Raji (cell line): ENCODE data around the gene TMEM151A.
A peak's percentile ranks its signal among the peaks of the same experiment; 100 is the strongest.

Experiments used
- POLR2A ChIP-seq: IDR thresholded peaks from 2 replicates; pipeline ENCODE4 v1.6.1; 2011; ENCODE audit warnings: low read depth, low read length, control low read depth; ENCODE audit not compliant: insufficient read depth

TMEM151A gene

GRCh38 chr11:66322732-66323427 is 31.2 kb downstream of the TMEM151A start:
- TF ChIP-seq POLR2A = no peak

DNA sequence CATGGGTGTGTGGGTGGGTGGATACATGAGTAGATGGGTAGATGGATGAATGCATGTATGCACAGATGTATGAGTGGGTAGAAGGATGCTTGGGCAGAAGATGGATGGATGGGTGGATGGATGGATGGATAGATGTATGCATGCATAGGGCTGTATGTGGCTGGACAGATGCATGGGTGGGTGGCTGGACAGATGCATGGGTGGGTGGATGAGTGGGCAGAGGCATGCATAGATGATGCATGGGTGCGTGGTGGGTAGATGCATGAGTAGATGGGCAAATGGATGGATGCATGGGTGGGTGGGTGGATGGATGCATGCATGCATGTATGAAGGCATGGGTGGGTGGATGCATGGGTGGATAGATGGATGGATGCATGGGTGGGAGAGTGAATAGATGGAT is 32.0 kb downstream of the TMEM151A start:
- no peak for TF ChIP-seq POLR2A

DNA sequence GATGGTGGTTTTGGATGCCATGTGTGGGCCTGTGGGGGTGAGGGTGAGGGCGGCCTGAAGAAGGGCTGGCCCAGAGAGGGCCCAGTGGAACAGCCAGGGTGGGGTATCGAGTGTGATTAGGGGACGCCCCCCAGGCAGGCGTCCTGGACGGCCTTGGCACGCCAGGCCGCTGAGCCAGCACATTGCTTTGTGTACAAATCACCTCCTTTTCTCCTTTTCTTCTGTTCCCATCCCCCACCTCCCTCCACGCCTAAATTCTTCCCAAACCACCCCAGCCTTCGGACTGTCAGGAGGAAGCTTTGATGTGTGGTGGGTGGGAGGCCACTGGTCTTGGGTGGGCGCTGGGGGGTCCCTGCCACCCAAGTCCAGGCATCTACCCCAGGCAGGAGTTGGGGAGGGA is 33.0 kb downstream of the TMEM151A start:
- TF ChIP-seq POLR2A = no peak

DNA sequence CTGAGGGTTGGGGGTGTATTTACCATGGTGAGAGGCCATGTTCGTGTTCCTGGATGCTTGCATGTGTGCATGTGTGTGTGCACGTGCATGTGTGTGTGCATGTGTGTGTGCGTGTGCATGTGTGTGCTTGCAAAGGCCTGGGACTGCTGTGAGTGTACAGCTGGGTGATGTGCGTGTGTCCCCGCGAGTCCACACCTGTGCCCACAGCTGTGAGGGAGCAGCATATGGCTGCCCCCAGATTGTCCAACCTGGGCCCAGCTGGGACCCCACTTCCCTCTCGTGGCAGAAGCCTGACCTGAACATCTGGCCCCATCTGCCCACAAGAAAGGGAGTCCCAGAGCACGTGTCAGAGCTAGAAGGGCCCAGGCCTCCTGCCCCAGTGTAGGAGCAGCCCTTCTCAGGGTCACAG is 33.6 kb downstream of the TMEM151A start:
- TF ChIP-seq POLR2A = no peak

- TF ChIP-seq POLR2A = no peak
These were observed 34.8 kb downstream of the TMEM151A start for GRCh38 chr11:66326261-66327111.

DNA sequence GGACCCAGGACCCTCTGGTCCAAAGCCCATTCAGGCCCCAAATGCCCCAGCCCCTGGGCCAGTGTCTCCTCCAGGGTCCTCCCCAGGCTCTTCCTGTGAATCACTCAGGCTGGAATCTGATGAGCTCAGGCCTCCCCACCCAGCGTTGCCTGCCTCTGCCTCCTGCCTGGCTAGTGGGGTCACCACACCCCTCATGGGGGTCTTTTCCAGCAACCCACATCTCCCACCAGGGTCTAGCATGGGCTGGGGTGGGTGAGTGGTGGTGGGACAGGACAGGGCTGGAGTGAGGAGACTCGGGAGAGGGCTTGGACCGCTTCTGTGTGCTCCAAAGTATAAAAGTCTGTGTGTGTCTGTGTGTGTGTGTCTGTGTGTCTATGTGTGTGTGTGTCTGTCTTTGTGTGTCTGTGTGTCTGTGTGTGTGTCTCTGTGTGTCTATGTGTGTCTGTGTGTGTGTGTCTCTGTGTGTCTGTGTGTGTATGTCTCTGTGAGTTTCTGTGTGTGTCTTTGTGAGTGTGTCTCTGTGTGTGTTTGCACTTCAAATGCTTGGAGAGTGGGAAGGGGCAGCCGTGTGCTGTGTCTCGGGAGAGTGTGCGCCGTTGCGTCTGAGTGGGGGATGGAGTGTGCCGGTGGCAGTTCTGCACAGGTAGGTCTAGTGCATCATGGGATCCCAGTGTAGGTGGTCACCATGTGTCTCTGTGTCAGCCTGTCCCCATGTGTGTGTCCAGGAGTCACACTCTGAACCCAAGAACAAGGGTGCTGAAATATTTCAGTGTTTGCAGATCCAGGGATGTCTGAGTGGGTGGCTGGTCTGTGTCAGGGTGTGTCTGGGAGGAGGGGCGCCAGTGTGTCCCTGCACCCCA is 35.7 kb downstream of the TMEM151A start:
- no peak for TF ChIP-seq POLR2A

- TF ChIP-seq POLR2A = no peak
These were observed 36.3 kb downstream of the TMEM151A start for GRCh38 chr11:66328031-66328301.

DNA sequence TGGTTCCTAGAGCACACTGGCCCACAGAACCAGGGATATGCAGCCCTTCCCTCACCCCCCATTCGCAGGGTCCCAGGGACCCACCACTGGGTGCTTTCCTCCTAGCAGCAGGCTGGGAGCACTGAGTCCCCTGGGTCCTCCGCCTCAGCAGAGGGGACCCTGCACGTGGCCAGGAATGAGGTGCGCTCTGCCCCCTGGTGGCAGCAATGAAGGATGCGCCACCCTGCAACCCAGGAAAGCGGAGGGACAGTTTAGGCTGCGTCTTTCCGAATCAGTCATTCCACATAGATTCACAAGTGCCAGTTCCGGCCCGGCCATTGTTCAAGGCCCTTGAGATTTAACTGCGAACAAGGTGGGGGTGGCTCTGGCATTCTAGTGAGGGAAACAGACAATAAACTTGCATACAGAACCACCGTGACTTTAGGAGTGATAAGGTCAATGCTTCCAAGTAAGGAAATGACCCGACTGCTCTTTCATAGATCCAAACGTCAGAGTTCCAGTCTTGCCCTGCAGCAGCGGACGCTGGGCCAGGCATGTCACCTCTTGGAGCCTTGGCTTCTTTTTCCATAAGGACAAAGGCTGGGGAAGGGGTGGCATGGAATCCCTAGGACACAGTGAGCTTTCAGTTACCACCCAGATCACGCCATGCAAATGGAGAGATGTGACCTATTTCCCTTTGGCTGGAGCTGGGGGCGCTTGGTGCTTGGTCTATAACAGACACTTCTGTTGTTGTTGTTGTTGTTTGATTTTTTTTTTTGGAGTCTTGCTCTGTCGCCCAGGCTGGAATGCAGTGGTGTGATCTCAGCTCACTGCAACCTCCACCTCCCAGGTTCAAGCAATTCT is 36.8 kb downstream of the TMEM151A start:
- TF ChIP-seq POLR2A = peak; percentile 48

GRCh38 chr11:66329165-66329673 is 37.5 kb downstream of the TMEM151A start:
- TF ChIP-seq POLR2A = no peak

- TF ChIP-seq POLR2A = no peak
These were observed 39.2 kb downstream of the TMEM151A start for GRCh38 chr11:66330931-66331330.

DNA sequence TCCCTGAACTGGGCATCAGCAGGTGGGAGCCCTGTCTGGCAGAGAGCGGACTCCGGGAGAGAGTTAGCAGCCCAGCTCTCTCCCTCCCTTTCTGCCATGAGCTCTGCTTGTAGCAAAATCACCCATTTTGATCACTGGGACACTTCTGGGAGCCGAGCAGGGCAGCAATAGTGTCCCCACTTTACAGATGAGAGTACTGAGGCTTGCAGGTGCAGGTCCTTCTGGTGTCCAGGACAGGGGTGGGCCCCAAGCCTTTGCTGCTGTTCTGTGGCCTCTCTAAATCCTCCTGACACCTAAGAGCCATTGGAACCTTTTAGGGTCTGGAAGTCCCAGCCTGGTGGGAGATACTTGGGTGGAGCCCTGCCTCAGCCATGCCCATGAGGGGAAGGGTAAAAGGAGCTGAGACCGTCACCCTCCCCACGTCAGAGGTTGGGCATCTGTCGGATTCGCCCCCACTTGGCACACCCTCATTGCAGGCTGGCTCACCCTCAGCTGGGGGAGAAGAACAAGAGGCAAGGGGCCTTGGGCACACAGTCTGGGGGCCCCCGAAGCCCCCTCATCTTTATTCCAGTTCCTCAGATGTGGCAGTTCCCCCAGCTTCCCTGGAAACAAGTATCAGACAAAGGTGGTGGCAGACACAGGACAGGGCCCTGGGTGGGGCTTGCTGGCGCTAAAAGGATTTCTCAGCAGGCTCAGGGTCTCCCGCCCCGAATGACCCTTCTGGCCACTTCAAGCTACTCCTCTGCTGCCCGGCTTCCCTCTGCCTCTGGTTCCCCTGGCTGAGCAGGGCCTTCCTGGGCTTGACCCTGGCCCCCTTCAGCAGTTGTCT is 40.1 kb downstream of the TMEM151A start:
- no peak for TF ChIP-seq POLR2A

GRCh38 chr11:66332371-66333219 is 40.9 kb downstream of the TMEM151A start:
- TF ChIP-seq POLR2A = no peak

DNA sequence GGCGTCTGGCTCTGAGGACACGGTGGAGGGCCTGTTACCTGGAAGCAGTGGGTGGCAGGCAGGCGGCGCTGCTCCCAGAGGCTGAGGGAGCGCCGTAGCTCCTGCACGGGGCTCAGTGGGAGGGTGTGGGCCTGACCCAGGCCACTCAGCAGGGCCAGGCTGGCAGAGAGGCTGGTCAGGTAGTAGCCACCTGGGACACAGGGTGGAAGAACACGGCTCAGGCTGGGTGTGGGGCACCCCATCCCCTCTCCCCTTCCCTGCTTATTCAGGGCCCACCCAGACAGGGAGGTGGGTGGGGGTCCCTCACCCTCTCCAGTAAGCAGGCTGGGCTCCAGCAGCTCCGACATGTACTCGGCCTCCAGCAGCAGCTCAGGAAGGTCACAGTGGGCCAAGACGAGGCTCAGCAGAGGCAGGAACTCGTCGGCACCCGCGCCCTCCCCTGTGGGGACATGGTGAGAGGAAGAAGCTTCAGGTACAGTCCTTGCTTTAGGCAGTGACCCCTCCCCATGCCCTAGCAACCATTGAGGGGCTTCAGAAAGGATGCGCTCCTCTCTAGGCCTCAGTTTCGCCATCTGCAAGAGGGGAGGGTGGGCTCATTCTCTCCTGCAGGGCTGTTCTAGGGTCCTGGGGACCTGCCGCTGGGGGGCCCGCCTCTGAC is 41.7 kb downstream of the TMEM151A start:
- TF ChIP-seq POLR2A = no peak
